NCI-H2227 (cell line): Measurements from ENCODE around the gene SETD3.

ENCODE experiments used
- DNase-seq: peaks from one replicate; lab custom pipeline; 2025; ENCODE audit not compliant: unreplicated experiment; lab: John Stamatoyannopoulos, UW

The SETD3 gene

DNA sequence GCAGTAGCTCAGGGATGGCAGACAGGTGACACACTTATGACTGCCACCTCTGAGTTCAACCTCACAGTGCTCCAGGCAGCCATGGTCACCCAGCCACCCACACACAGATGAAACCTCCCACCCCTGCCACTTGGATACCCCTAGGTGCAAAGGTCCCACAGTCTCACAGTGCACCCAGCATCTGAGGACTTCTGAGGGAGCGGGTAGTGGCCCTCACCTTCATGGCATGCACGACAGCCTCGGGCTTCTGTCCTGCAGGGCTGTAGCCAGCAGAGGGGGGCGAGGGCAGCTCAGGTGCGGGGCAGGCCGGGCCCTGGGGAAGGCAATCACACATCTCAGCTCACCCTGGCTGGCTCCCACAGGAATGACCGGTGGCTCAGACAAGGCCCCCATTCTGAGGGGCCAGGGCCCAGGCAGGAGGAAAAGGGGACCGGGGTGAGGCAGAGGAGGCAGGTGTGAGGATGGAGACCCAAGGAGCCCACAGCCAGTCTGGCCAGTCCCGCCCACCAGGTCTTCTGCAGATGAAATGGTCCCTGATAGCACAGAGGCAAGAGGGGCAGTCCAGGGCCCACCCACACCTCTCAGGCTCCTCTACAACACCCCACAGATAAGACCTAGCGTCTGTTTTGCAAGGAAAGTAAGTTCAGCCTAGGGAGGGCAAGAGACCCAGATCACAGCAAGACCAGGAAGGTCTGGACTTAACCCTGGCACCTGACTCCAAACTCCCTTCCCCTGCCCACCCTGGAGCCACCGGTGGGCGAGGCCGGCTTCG is 36.4 kb upstream of the SETD3 start:
- no peak for DNase-seq

DNA sequence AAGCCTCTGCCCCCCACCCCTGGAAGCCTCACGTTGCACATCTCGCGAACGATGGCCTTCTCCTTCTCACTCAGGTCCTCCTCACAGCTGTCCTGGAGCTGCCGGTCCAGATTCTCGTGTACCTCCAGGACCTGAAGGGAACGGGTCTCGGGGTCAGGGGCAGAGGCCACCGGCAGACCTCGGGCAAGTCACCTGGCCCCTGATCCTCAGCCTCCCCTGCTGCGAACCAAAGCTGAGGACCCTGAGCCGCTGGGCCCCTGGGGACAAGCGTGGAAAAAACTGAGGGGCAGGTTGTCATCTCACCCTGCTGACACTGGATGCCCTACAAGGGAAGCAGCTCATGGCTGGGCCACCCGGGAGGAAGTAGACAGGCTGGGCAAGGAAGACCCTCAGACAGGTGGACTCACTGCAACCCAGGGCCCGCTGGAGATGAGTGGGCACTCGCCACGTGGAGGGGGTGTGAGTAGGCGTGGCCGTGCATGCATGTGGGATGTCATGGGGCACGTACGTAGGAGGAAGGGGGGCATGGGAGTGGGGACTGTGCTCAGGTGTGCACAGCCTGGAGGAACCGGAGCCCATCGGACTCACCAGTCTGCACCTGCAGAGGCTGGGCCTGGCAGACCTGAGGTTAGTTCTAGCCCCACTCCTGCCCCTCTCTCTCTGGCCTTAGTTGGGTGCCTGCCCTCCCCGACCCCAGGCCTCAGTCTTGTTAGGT is 35.7 kb upstream of the SETD3 start:
- no peak for DNase-seq

DNA sequence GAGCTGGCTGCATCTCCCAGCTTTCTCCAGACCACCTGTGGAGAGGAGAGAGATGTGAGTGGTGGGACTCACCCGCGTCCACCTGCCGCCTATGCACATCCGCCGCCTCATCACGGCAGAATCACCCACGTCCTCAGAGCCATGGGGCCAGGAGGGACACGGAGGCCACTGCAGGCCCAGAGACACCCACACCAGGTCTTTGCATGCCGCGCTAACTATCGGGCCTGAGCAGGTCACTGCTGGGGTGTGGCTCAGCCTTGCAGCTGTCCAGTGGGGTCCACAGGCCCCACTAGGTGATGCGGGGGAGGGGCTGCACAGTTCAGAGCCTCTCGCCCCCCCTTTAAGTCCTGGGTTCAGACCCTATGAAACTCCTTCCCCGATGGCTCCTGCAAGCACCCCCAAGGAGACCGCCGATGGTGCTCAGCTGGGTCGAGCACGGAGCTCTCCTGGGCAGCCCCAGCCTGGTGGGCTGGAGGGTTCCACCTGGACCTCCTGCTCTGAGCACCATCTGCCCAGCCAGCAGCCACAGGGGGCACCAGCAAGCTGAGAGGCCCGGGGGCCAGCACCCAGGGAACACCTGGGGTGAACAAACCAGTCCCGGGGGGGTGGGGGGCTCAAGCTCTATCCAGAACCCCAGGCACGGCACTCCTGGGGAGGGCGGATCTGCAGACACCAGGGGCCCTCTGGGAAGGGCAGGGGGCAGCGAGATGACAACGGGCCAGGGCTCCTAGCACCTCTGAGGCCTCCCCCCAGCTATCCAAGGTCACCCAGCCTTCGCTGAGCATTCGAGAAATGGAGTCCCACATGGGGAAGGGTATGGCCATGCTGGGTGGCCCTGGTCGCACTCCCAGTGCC is 34.9 kb upstream of the SETD3 start:
- DNase-seq, result no peak

DNA sequence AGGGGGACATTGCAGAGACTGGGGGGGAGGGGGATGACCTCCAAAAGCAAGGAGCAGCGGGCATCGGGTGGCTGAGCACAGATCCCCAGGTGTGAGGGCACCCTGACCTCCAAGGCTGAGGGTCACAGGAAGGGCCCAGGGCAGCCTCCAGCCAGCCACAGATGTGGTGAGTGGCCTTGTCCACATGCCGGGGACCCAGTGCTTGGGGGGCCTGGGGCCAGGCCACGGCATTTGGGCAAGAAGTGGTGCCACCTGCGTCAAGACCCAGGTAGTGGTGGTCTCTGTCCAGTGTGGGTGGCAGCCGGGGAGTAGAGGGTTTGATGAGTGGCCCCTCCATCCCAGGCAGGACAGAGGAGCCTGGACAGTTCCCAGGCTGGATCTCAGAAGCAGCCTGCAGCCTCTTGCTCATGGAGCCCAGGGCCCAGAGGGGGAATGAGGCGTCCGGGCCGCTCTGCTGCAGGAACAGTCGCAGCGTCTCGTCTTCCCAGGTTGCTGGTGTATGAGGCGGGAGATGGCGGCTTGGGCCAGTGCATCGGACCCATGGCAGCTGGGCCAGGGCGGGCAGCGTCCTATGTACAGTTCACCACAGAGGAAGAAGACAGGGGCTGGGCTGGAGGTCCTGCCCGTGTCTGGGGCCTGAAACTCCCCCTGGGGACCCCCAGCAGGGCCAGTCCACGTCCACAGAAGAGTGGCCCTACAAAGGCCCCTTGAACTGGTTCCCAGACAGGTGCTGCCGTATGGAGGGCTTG is 34.1 kb upstream of the SETD3 start:
- DNase-seq, result no peak

DNA sequence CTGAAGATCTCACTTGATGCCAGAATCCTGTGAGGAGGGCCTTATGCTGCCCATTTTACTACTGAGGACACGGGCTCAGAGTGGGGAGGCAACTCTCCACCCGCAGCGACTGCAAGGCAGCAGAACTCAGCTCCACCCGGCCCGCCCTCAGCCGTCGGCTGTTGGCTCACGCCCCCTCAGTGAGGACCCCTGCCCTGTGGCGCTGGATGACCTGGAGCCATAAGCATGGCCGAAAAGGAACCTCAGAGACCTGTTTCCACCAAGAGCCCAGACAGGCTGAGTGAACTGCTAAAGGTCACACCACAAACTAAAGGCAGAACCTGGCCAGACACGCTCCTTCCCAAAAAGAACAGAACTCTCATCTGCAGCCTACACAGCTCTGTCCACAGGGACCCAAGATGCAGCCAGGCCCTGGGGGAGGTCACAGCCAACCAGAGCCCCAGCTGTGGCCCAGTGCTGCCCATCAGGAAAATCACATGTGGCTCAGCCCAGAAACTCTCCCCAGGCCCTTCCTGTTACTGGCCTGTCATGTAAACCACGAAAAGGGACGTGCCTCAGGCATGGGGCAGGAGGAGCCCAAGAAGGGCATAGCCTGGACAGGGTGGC is 33.4 kb upstream of the SETD3 start:
- no peak for DNase-seq

DNA sequence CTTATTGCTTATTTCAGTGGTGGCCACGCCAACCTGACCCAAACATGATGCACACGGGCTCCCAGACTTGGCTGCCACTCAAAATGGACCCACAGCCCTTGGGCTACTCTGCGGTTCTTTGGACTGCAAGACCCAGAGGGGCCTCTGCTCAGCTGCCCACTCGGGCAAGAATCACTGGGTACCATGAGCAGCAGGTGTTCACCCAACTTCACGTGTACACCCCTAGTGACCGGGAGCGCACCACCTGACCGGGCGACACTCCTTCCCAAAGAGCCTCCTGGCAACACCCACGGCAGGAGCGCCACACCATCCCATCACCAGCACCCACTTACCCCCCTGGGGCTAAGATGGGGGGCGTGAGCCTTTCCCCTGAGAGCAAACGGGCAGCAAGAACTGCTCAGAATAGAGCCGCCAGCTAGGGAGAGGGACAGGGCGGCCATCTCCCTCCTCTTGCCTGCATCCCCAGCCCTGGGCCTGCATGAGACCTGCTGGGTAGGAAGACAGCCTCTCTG is 32.6 kb upstream of the SETD3 start:
- no peak for DNase-seq

DNA sequence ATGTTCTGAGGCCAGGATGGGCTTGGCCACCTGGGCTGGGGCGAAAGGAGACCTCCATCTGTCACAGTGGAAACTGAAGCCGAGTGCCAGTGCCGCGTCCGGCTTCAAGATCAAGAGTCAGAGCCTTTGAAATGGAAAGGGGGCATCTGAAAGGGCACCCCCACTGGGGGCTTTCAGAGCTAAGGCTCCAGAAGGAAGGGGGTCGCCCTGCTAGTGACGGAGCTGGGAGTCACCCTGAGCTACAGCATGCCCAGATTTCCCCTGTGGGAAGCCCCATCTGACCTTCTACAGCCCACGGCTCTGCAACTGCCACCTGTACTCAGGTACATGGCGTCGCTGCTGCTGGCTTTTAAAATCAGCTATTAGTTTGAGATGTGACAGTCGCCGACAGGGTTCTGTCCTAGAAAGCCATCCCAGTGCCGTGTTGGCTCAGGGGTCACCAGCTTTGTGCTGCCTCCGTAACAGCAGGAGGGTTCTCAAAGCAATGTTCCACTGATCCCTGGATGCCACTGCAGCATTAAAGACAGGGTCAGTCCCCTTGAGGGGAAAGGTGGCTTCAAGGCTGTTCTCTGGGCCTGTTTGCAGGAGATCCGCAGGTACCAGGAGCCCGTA is 32.0 kb upstream of the SETD3 start:
- no peak for DNase-seq

DNA sequence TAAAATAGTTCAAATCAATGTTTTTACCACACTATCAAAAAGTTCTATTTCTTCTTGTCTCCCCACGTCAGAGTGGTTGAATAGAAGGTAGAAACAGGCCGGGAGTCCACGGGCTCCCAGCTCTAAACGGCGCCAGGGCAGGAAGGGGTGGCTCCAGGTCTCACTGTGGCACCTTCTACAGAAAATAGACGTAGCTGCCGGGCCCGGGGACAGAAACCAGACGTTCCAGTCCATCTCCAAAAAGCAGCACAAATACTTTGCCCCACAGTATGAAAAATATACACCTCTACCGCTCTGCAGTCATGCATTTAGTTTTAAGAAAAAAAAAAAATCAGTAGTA is 31.4 kb upstream of the SETD3 start:
- no peak for DNase-seq

DNA sequence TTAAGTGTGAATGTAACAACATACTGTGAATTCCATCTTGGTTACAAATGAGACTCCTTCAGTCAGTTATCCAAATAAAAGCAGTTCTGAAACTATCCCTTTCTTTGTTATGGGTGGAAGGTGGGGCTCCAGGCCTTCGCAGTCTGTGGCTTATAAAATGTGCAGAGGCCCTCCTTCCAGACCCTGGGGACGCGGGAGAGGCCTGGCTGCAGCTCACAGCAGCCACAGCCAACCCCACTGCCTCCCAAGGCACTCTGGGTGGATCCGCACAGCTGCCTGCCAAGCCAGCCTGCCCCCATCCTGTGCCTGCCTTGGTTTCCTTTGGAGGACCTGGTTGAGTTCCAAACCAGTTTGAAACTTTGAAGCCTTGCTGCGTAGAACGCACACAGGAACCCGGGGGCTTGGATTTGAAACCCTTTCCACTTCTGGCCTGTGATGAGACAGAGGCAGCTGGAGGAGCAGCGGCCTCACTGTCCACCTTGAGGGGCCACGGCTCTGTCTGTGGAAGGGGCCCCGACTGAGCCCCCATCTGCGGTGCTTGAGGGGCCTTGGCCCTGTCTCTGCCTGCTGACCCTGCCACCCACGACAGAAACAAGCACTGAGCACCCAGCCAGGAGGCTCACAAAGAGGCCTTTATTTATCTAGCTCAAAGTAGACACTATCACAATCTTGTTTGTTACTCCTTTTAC is 30.9 kb upstream of the SETD3 start:
- DNase-seq, result no peak

DNA sequence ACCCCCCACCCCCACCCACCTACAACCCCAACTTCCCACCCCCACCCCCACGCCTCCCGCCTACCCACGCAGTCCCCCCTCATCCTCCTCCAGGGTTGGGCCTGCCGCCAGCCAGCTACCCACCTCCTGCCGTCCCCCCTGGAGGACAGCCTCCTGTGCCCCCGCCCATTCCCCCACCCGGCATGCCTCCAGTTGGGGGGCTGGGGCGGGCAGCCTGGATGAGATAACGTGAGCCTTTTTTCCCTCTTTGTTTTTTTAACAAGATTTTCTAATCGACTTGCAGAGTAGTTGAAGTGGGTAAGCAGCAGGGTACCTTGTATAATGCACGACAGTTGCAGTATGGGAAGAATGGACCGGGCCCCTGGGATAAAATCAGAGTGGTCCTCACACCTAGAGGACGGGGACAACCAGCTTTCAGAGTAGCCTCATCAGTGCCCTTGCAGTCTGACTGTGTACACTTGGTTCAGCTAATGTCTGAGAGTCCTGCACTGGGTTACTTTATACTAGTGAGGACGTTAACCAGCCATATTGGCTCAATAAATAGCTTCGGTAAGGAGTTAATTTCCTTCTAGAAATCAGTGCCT is 30.0 kb upstream of the SETD3 start:
- no peak for DNase-seq

DNA sequence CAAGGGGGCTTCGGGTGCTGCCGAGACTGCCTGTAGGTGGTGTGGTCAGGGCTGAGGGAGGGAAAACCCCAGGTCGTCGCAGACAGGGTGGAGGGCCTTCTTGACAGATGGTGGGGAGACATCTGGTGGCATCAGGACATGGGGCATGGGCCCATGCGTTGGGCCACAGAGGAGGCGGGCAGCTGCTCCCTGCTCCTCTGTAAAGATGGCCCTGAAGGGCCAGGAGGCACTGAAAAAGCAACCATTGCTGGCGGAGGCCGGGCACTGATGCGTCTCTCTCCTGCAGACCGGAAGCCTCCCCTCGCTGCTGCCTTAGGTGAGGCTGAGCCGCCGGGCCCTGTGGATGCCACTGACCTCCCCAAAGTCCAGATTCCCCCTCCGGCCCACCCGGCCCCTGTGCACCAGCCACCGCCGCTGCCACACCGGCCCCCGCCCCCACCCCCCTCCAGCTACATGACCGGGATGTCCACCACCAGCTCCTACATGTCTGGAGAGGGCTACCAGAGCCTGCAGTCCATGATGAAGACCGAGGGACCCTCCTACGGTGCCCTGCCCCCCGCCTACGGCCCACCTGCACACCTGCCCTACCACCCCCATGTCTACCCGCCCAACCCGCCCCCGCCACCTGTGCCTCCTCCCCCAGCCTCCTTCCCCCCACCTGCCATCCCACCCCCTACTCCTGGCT is 29.4 kb upstream of the SETD3 start:
- no peak for DNase-seq

DNA sequence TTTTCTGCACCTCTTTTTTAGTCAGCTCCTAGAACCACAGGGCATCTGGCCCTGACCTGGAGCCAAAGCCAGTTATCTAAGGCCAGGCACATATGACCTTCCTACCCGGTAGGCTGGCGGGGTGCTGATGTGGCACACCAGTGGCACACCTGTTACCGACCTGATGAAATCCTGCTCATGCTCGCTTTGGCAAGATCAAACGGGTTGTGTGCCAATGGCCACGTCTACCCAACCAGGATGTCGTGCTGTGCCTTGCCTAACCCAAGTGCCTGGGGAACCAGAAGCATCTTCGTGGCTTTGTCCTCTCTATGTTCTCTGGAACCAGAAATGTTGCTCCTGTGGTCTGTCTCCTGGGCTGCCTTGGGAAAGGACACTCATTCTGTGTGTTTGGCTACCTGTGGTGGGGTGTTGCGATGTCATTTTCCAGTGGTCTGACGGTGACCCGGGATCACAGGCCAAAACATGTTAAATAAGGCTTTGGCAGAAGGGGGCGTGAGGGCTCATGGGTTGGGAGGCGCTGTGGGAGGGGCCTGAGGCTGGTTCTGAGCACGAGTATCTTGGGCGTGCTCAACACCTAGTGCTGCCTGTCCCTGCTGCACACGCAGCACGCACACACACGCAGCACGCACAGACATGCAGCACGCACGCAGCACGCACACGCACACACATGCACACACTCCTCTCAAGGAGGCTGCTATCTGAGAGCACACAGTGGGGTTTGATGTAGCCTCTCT is 28.4 kb upstream of the SETD3 start:
- DNase-seq, result no peak

DNA sequence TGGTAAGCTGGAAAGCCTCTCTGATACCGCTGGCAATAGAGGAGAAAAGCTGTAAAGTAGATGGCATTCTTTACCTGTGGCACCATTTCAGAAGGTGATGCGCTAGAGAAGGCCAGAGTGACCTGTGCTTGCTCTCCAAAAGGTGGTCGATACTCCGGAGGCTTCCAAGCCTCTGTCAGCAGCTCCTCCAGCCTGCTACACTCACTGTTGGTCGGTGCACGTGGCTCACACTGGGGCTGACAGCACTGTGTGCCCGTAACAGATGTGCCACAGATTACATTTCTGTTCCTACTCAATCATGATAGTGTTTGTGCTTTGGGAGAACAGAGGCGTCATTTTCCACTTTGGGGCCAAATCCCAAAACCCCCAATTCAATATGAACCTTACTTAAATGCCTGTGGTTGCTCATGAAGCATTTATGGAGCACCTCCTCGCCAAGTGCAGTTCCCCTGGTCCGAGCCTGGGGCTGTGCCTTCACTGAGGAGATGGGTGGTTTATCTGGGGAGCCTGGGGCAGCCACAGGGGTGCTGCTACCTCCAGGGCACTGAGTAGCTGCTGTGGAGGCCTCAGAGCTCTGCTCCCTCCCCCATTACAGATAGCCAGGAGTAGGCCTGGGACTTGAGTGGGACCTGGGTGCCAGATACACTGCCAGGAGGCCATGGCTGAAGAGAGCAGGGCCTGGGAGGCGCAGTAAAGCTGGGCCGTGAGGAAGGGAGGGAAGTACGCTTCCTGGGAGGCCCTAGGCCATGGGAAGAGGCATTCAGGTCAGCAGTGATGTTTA is 27.4 kb upstream of the SETD3 start:
- DNase-seq, result no peak

DNA sequence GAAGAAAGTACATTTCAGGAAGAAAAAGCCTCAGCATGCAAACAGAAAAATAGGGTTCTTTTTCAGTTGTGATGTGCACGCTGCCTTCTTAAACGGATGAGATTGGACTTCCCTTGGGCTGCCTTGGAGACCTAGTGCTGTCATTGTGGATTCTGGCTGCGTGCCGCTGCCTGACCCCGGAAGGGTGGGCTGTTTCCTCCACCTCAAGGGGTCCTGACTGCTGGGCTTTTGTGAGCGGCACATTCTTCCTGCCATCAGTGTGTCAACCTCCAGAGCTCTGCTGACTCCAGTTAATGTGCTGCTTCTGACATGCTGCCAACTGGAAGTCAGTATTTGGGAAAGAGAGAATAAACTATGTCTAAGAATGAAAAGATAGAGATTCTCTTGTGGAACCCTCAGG is 25.6 kb upstream of the SETD3 start:
- DNase-seq, result no peak

DNA sequence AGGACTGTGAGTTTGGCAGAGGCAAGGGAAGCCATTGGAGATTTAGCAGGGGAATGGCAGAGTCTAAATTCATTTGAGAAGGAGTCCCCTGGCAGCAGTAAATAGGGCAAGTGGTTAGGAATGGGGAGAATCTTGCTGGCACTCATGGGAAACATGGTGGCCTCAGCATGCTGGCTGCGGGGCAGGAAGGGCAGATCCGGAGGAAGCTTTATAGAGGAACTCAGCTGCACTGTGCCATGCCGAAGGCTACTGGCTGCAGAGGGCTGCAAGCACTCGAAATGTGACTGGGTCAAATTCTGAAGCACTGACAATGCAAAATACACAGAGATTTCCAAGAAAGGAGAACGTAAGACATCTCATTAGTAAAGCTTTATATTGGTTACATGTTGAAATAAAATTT is 24.4 kb upstream of the SETD3 start:
- no peak for DNase-seq

DNA sequence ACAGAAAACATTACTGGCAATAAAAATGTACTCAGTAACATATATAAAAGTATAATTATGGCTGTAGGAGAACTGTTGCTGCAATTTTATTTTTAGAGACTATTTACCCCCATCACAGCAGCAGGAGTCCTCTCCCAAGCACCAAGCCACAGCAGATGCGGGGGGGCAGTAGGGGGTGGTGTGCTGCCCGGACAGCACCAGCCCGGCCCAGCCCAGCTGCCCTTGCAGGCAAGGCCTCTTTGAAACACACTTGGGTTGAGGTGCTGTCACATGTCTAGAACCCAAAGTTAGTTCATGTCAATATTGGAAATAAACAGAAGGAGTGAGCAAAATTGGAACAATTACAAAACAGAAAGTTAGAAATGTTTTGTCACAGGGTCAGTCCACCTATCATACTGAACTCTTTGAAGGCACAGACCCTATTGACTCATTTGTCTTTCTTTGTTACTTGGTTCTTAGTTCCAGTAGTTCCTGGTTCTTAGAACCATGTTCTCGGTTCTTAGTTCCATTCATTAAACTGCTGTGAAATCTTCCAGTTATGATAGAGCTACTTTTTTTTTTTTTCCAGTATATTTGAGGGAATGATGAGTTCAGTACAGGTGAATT is 23.3 kb upstream of the SETD3 start:
- no peak for DNase-seq

DNA sequence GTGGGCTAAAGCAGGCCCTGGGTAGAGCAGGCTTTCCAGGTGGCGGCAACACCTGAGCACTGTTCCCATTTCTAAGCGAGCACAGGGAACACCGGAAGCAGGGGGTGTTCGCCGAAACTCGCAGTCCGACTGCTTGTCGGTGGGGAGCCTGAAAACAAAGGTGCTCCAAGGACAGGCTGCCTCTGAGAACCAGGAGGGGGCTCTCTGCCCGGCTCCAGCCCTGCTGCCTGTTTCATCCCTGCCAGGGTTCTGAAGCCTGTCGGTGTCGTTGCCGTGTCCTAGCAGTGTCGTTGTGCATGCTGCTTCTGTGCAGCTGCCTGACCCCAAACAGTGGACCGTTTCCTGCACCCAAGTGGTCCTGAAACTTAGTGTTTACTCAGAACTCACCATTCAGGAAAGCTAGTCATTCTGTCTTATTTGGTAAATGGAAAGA is 22.3 kb upstream of the SETD3 start:
- DNase-seq, result no peak
